ENCODE data around the gene CFAP53.
A peak's percentile ranks its signal among the peaks of the same experiment; 100 is the strongest.

CFAP53 gene

GRCh38 chr18:50287028-50287440 lies 20.7 kb upstream of the CFAP53 start:
- H3K9ac ChIP-seq (ENCODE audit: insufficient read length, low read depth): peak overlapping the region; percentile 93
- no peaks in the 10 kb centered on the region for H3K27me3 ChIP-seq (ENCODE audit: insufficient read depth, insufficient read length)
- TF ChIP-seq YY1 (IDR thresholded peaks at IDR 0.05; ENCODE audit: insufficient read depth, insufficient read length): no peak
- TF ChIP-seq SUZ12 (IDR thresholded peaks at IDR 0.05; ENCODE audit: extremely low read depth, insufficient read depth, insufficient read length): no peak
- TF ChIP-seq ZNF274 (IDR thresholded peaks at IDR 0.05; ENCODE audit: low read depth, low read length): no peak
- H3K36me3 ChIP-seq (ENCODE audit: insufficient read depth, insufficient read length, low read length): peaks cover 43% of the 10 kb centered on the region
- DNase-seq (ENCODE audit: low read depth, low spot score): no peak
- no peaks in the 10 kb centered on the region for H3K9me3 ChIP-seq (ENCODE audit: insufficient read depth, low read length)
- H3K4me3 ChIP-seq (ENCODE audit: insufficient read length, low read depth): peak overlapping the region; percentile 92
- peaks cover 4% of the 10 kb centered on the region for H3K4me1 ChIP-seq (ENCODE audit: insufficient read depth, insufficient read length)

GRCh38 chr18:50286391-50287027 lies 20.2 kb upstream of the CFAP53 start:
- TF ChIP-seq YY1 (IDR thresholded peaks at IDR 0.05; ENCODE audit: insufficient read depth, insufficient read length) (no peak), ZNF274 (IDR thresholded peaks at IDR 0.05; ENCODE audit: low read depth, low read length) (no peak), SUZ12 (IDR thresholded peaks at IDR 0.05; ENCODE audit: extremely low read depth, insufficient read depth, insufficient read length) (no peak)
- H3K4me3 ChIP-seq (ENCODE audit: insufficient read length, low read depth): peak overlapping the region; percentile 92
- peaks cover 6% of the 10 kb centered on the region for H3K4me1 ChIP-seq (ENCODE audit: insufficient read depth, insufficient read length)
- peaks cover 45% of the 10 kb centered on the region for H3K36me3 ChIP-seq (ENCODE audit: insufficient read depth, insufficient read length, low read length)
- H3K9ac ChIP-seq (ENCODE audit: insufficient read length, low read depth): peak overlapping the region; percentile 93
- H3K27me3 ChIP-seq (ENCODE audit: insufficient read depth, insufficient read length): no peaks in the 10 kb centered on the region
- no peaks in the 10 kb centered on the region for H3K9me3 ChIP-seq (ENCODE audit: insufficient read depth, low read length)
- no peak for DNase-seq (ENCODE audit: low read depth, low spot score)

GRCh38 chr18:50285631-50286321 lies 19.5 kb upstream of the CFAP53 start:
- Histone ChIP-seq H3K4me1 (ENCODE audit: insufficient read depth, insufficient read length) (peaks cover 6% of the 10 kb centered on the region), H3K27me3 (ENCODE audit: insufficient read depth, insufficient read length) (no peaks in the 10 kb centered on the region), H3K9me3 (ENCODE audit: insufficient read depth, low read length) (no peaks in the 10 kb centered on the region), H3K36me3 (ENCODE audit: insufficient read depth, insufficient read length, low read length) (peaks cover 45% of the 10 kb centered on the region), H3K9ac (ENCODE audit: insufficient read length, low read depth) (peak overlapping the region; percentile 93), H3K4me3 (ENCODE audit: insufficient read length, low read depth) (peak overlapping the region; percentile 4)
- TF ChIP-seq SUZ12 (IDR thresholded peaks at IDR 0.05; ENCODE audit: extremely low read depth, insufficient read depth, insufficient read length) (no peak), YY1 (IDR thresholded peaks at IDR 0.05; ENCODE audit: insufficient read depth, insufficient read length) (no peak), ZNF274 (IDR thresholded peaks at IDR 0.05; ENCODE audit: low read depth, low read length) (no peak)
- no peak for DNase-seq (ENCODE audit: low read depth, low spot score)

- no peak overlapping the region for H3K4me3 ChIP-seq (ENCODE audit: insufficient read length, low read depth)
- TF ChIP-seq YY1 (IDR thresholded peaks at IDR 0.05; ENCODE audit: insufficient read depth, insufficient read length): no peak
- TF ChIP-seq ZNF274 (IDR thresholded peaks at IDR 0.05; ENCODE audit: low read depth, low read length): no peak
- TF ChIP-seq SUZ12 (IDR thresholded peaks at IDR 0.05; ENCODE audit: extremely low read depth, insufficient read depth, insufficient read length): no peak
Observed at GRCh38 chr18:50285071-50285470, 18.8 kb upstream of the CFAP53 start.

GRCh38 chr18:50284255-50284885 lies 18.1 kb upstream of the CFAP53 start:
- Histone ChIP-seq H3K36me3 (ENCODE audit: insufficient read depth, insufficient read length, low read length) (peaks cover 49% of the 10 kb centered on the region), H3K4me3 (ENCODE audit: insufficient read length, low read depth) (no peak overlapping the region), H3K4me1 (ENCODE audit: insufficient read depth, insufficient read length) (peaks cover 6% of the 10 kb centered on the region), H3K27me3 (ENCODE audit: insufficient read depth, insufficient read length) (no peaks in the 10 kb centered on the region), H3K9ac (ENCODE audit: insufficient read length, low read depth) (no peak overlapping the region), H3K9me3 (ENCODE audit: insufficient read depth, low read length) (no peaks in the 10 kb centered on the region)
- DNase-seq (ENCODE audit: low read depth, low spot score): no peak
- TF ChIP-seq ZNF274 (IDR thresholded peaks at IDR 0.05; ENCODE audit: low read depth, low read length) (no peak), YY1 (IDR thresholded peaks at IDR 0.05; ENCODE audit: insufficient read depth, insufficient read length) (no peak), SUZ12 (IDR thresholded peaks at IDR 0.05; ENCODE audit: extremely low read depth, insufficient read depth, insufficient read length) (no peak)

More at GRCh38 chr18:50285071-50285470, 18.8 kb upstream of the CFAP53 start:
- Histone ChIP-seq H3K27me3 (ENCODE audit: insufficient read depth, insufficient read length) (no peaks in the 10 kb centered on the region), H3K9me3 (ENCODE audit: insufficient read depth, low read length) (no peaks in the 10 kb centered on the region), H3K4me1 (ENCODE audit: insufficient read depth, insufficient read length) (peaks cover 6% of the 10 kb centered on the region), H3K36me3 (ENCODE audit: insufficient read depth, insufficient read length, low read length) (peaks cover 45% of the 10 kb centered on the region), H3K9ac (ENCODE audit: insufficient read length, low read depth) (no peak overlapping the region)
- DNase-seq (ENCODE audit: low read depth, low spot score): no peak

GRCh38 chr18:50283469-50284209 lies 17.3 kb upstream of the CFAP53 start:
- H3K4me1 ChIP-seq (ENCODE audit: insufficient read depth, insufficient read length): peaks cover 6% of the 10 kb centered on the region
- no peak for DNase-seq (ENCODE audit: low read depth, low spot score)
- H3K9ac ChIP-seq (ENCODE audit: insufficient read length, low read depth): no peak overlapping the region
- H3K9me3 ChIP-seq (ENCODE audit: insufficient read depth, low read length): no peaks in the 10 kb centered on the region
- no peaks in the 10 kb centered on the region for H3K27me3 ChIP-seq (ENCODE audit: insufficient read depth, insufficient read length)
- H3K36me3 ChIP-seq (ENCODE audit: insufficient read depth, insufficient read length, low read length): peaks cover 56% of the 10 kb centered on the region
- no peak overlapping the region for H3K4me3 ChIP-seq (ENCODE audit: insufficient read length, low read depth)
- TF ChIP-seq YY1 (IDR thresholded peaks at IDR 0.05; ENCODE audit: insufficient read depth, insufficient read length): no peak
- no peak for TF ChIP-seq ZNF274 (IDR thresholded peaks at IDR 0.05; ENCODE audit: low read depth, low read length)
- TF ChIP-seq SUZ12 (IDR thresholded peaks at IDR 0.05; ENCODE audit: extremely low read depth, insufficient read depth, insufficient read length): no peak

Data from NT2/D1 (cell line).